IMR-90 (cell line): ENCODE data around the gene ALDOC. TPM values are rescaled to one million over a fixed set of nuclear protein-coding genes. Genes with fewer than 3 reads are reported as not detected.
A peak's percentile ranks its signal among the peaks of the same experiment; 100 is the strongest.

Experiments
- ATAC-seq: fragments of 200-7000 bp; cut with Tn5 transposase; 2 replicates; pipeline ENCODE4 v1.9.1; 2020; ENCODE audit warnings: low read depth, mild to moderate bottlenecking, moderate library complexity
- BruUV-seq: library from RNA; stranded (reverse); fragments of 400-500 nt; replicated peaks from 2 replicates; lab custom pipeline; 2021; lab: Mats Ljungman, UMichigan
- CTCF ChIA-PET: fragments of 300-600 bp; formaldehyde crosslinking; extraction: SDS; loops from one replicate; lab custom pipeline; 2021; ENCODE audit warnings: antibody characterized with exemption; lab: Yijun Ruan, JAX
- POLR2A ChIA-PET: fragments of 300-600 bp; sonication (Branson Sonifier 250); formaldehyde crosslinking; loops from one replicate; lab custom pipeline; 2022; ENCODE audit warnings: antibody characterized with exemption; ENCODE audit not compliant: unreplicated experiment; lab: Charles Lee
- DNase-seq: peaks from one replicate; pipeline ENCODE4 v3.0.0; 2013
- H2AFZ ChIP-seq: replicated peaks from 2 replicates; pipeline ENCODE3; 2013; ENCODE audit warnings: low read length, mild to moderate bottlenecking; ENCODE audit not compliant: poor library complexity
- H2AK5ac ChIP-seq: 2 replicates; pipeline ENCODE4 v1.6.1; 2013; ENCODE audit warnings: low read depth, low read length, inconsistent platforms
- H2AK9ac ChIP-seq: replicated peaks from 2 replicates; pipeline ENCODE3; 2013; ENCODE audit warnings: mild to moderate bottlenecking, low read depth, low read length, moderate library complexity; ENCODE audit not compliant: poor library complexity
- H2BK120ac ChIP-seq: 2 replicates; pipeline ENCODE4 v1.6.1; 2013; ENCODE audit warnings: low read depth, low read length, inconsistent platforms
- H2BK15ac ChIP-seq: 3 replicates; pipeline ENCODE4 v1.6.1; 2013; ENCODE audit warnings: low read depth, low read length, inconsistent platforms
- H2BK20ac ChIP-seq: 2 replicates; pipeline ENCODE4 v1.6.1; 2013; ENCODE audit warnings: low read depth, mild to moderate bottlenecking, inconsistent platforms, low read length, moderate library complexity
- H2BK5ac ChIP-seq: 2 replicates; pipeline ENCODE4 v1.6.1; 2013; ENCODE audit warnings: mild to moderate bottlenecking, low read depth, low read length, inconsistent platforms; ENCODE audit not compliant: poor library complexity, severe bottlenecking
- H3K14ac ChIP-seq: replicated peaks from 2 replicates; pipeline ENCODE4 v1.6.1; 2013; ENCODE audit warnings: low read depth, low read length, inconsistent platforms
- H3K18ac ChIP-seq: 2 replicates; pipeline ENCODE4 v1.6.1; 2013; ENCODE audit warnings: low read depth, low read length, control low read depth
- H3K23ac ChIP-seq: 2 replicates; pipeline ENCODE4 v1.6.1; 2013; ENCODE audit warnings: low read depth, low read length, inconsistent platforms
- H3K27ac ChIP-seq: 2 replicates; pipeline ENCODE4 v1.5.1; 2013; ENCODE audit warnings: mild to moderate bottlenecking, control low read depth, low read length; ENCODE audit not compliant: insufficient read depth
- H3K27me3 ChIP-seq: 2 replicates; pipeline ENCODE4 v1.6.1; 2013; ENCODE audit warnings: low read length; ENCODE audit not compliant: control insufficient read depth, insufficient read depth
- H3K36me3 ChIP-seq: 2 replicates; pipeline ENCODE4 v1.6.1; 2013; ENCODE audit warnings: low read length, mixed read lengths; ENCODE audit not compliant: control insufficient read depth, insufficient read depth
- H3K4ac ChIP-seq: 2 replicates; pipeline ENCODE4 v1.6.1; 2013; ENCODE audit warnings: low read depth, low read length, inconsistent platforms
- H3K4me1 ChIP-seq: 2 replicates; pipeline ENCODE4 v1.6.1; 2013; ENCODE audit warnings: low read length, mixed read lengths; ENCODE audit not compliant: control insufficient read depth, insufficient read depth
- H3K4me2 ChIP-seq: 2 replicates; pipeline ENCODE4 v1.6.1; 2013; ENCODE audit warnings: low read depth, mild to moderate bottlenecking, control low read depth, low read length, moderate library complexity
- H3K4me3 ChIP-seq: 2 replicates; pipeline ENCODE4 v1.5.1; 2013; ENCODE audit warnings: low read depth, mild to moderate bottlenecking, control low read depth, low read length, moderate library complexity; ENCODE audit not compliant: insufficient read depth
- H3K56ac ChIP-seq: 2 replicates; pipeline ENCODE4 v1.6.1; 2013; ENCODE audit warnings: low read length, inconsistent platforms; ENCODE audit not compliant: insufficient read depth; ENCODE audit errors: extremely low read depth
- H3K79me1 ChIP-seq, 2 experiments: 2 replicates each; pipeline ENCODE4 v1.6.1; 2013; ENCODE audit warnings: low read length in 2 of 2, inconsistent platforms in 1 of 2, low read depth in 1 of 2
- H3K9ac ChIP-seq: 2 replicates; pipeline ENCODE4 v1.6.1; 2013; ENCODE audit warnings: low read depth, low read length, control low read depth
- H3K9me1 ChIP-seq: 2 replicates; pipeline ENCODE4 v1.6.1; 2013; ENCODE audit warnings: low read length, inconsistent platforms; ENCODE audit not compliant: insufficient read depth
- H3K9me3 ChIP-seq: 2 replicates; pipeline ENCODE4 v1.6.1; 2013; ENCODE audit warnings: low read length; ENCODE audit not compliant: control insufficient read depth, insufficient read depth
- H4K20me1 ChIP-seq: 2 replicates; pipeline ENCODE4 v1.6.1; 2013; ENCODE audit warnings: low read length, inconsistent platforms; ENCODE audit not compliant: insufficient read depth
- H4K5ac ChIP-seq: 2 replicates; pipeline ENCODE4 v1.6.1; 2013; ENCODE audit warnings: mild to moderate bottlenecking, low read depth, low read length, control low read depth
- H4K8ac ChIP-seq, 2 experiments: 2 replicates each; pipeline ENCODE4 v1.6.1; 2013; ENCODE audit warnings: low read depth in 2 of 2, low read length in 2 of 2, control low read depth in 1 of 2, inconsistent platforms in 1 of 2
- H4K91ac ChIP-seq: 2 replicates; pipeline ENCODE4 v1.6.1; 2013; ENCODE audit warnings: low read depth, low read length, inconsistent platforms; ENCODE audit not compliant: insufficient read depth
- CEBPB ChIP-seq: IDR thresholded peaks from 2 replicates; pipeline ENCODE4 v1.6.1; 2012; ENCODE audit warnings: low read depth, low read length, improper control_type of control experiment
- CHD1 ChIP-seq: IDR thresholded peaks from 2 replicates; pipeline ENCODE4 v1.6.1; 2012; ENCODE audit warnings: low read depth, low read length, improper control_type of control experiment
- CTCF ChIP-seq: conservative IDR thresholded peaks from 2 replicates; pipeline ENCODE4 v1.5.1; 2012; ENCODE audit warnings: mild to moderate bottlenecking, low read depth, low read length, improper control_type of control experiment
- ELK1 ChIP-seq: fragments of 150-350 bp; IDR thresholded peaks from 2 replicates; pipeline ENCODE4 v1.6.1; 2016; ENCODE audit warnings: low read depth, mild to moderate bottlenecking, low read length, moderate library complexity, borderline replicate concordance
- FOS ChIP-seq: fragments of 150-350 bp; IDR thresholded peaks from 2 replicates; pipeline ENCODE4 v1.6.1; 2016; ENCODE audit warnings: low read depth, low read length
- MAZ ChIP-seq: IDR thresholded peaks from 2 replicates; pipeline ENCODE4 v1.6.1; 2012; ENCODE audit warnings: low read depth, mild to moderate bottlenecking, low read length, improper control_type of control experiment, moderate library complexity, borderline replicate concordance
- MXI1 ChIP-seq: IDR thresholded peaks from 2 replicates; pipeline ENCODE4 v1.6.1; 2012; ENCODE audit warnings: low read depth, mild to moderate bottlenecking, low read length, moderate library complexity, borderline replicate concordance
- NFE2L2 ChIP-seq: fragments of 150-350 bp; IDR thresholded peaks from 2 replicates; pipeline ENCODE4 v1.6.1; 2016; ENCODE audit warnings: low read depth, mild to moderate bottlenecking, low read length
- POLR2A ChIP-seq: IDR thresholded peaks from 2 replicates; pipeline ENCODE4 v1.6.1; 2012; ENCODE audit warnings: mild to moderate bottlenecking, low read depth, low read length
- RAD21 ChIP-seq: IDR thresholded peaks from 2 replicates; pipeline ENCODE4 v1.6.1; 2012; ENCODE audit warnings: low read length, improper control_type of control experiment
- RCOR1 ChIP-seq: IDR thresholded peaks from 2 replicates; pipeline ENCODE4 v1.6.1; 2012; ENCODE audit warnings: mild to moderate bottlenecking, low read length, improper control_type of control experiment; ENCODE audit not compliant: insufficient replicate concordance
- RFX5 ChIP-seq: IDR thresholded peaks from 2 replicates; pipeline ENCODE4 v1.8.0; 2012; ENCODE audit warnings: low read depth, mild to moderate bottlenecking, low read length, moderate library complexity
- SMC3 ChIP-seq: fragments of 150-350 bp; IDR thresholded peaks from 2 replicates; pipeline ENCODE4 v1.6.1; 2016; ENCODE audit warnings: low read depth, mild to moderate bottlenecking, antibody characterized with exemption, low read length, moderate library complexity
- USF2 ChIP-seq: fragments of 150-350 bp; IDR thresholded peaks from 2 replicates; pipeline ENCODE4 v1.6.1; 2017; ENCODE audit warnings: mild to moderate bottlenecking, antibody characterized with exemption, low read length, low read depth
- WGBS, 2 experiments: methylation state at CpG; one replicate each; pipeline versions ENCODE4 v1.1.5 to v1.1.7; 2013; ENCODE audit warnings: missing lambda C conversion rate in 2 of 2; ENCODE audit not compliant: insufficient read length in 1 of 2; ENCODE audit errors: extremely low coverage in 2 of 2; 5-methylcytosine and 5-hydroxymethylcytosine counted together
- dilution Hi-C: fragments of 300-500 bp; cut with HindIII; formaldehyde crosslinking; loops from one replicate; pipeline ENCODE4 v1.14.3; 2018; ENCODE audit warnings: low sequenced_read_pairs; ENCODE audit not compliant: unreplicated experiment
- in situ Hi-C: fragments of 300-500 bp; cut with MboI; formaldehyde crosslinking; loops from 3 replicates; pipeline ENCODE4 v1.14.3; 2019; ENCODE audit warnings: low sequenced_read_pairs, inconsistent platforms, mixed read lengths
- intact Hi-C: fragments of 100-400 bp; cut with micrococcal nuclease; formaldehyde crosslinking; loops from 2 replicates; pipeline ENCODE4 v1.10.0; 2022
- polyA plus RNA-seq, 3 experiments: library from polyadenylated mRNA; depleted of rRNA; stranded (reverse); fragments of >200 nt; gene quantifications; 2 replicates each; pipeline ENCODE4 v1.2.3, GENCODE V29; 2012; ENCODE audit warnings: low replicate concordance in 1 of 3
- total RNA-seq: library from RNA; depleted of rRNA; stranded (reverse); fragments of >200 nt; gene quantifications from 2 replicates; pipeline ENCODE4 v1.2.3, GENCODE V29; 2012

Gene ALDOC
- total and polyA plus RNA-seq, 2 of the 4 experiments (the other 2 are of a cell fraction): 47.0 to 69.7 TPM

GRCh38 chr17:28613931-28614381 is 37.3 kb upstream of the ALDOC start, which contains the start of gene RSKR:
RSKR (minus strand) TSS chr17:28614185; CDS start chr17:28614161, 24 bp downstream.
- dilution Hi-C loops (no loop called here), intact Hi-C loops (loop anchor here (1.0 kb wide), 1 partner anchor 120 kb away; no protein-coding TSS in a partner anchor), in situ Hi-C loops (loop anchor here (10.0 kb wide), 1 partner anchor 119 kb away; no protein-coding TSS in a partner anchor)
- H2BK120ac ChIP-seq: no peak within 1 kb of the TSS
- H3K27me3 ChIP-seq: no peaks in the 10 kb centered on the region
- TF ChIP-seq RCOR1 (no peak), CHD1 (no peak), CEBPB (no peak), RFX5 (no peak), SMC3 (no peak), MAZ (no peak), FOS (no peak), POLR2A (no peak), USF2 (no peak), MXI1 (no peak), NFE2L2 (no peak), CTCF (no peak), ELK1 (no peak), RAD21 (no peak)
- H2AK9ac ChIP-seq: peak within 1 kb of the TSS; percentile 33
- H3K23ac ChIP-seq: no peak within 1 kb of the TSS
- H3K18ac ChIP-seq: no peak within 1 kb of the TSS
- H2AK5ac ChIP-seq: no peak within 1 kb of the TSS
- ChIA-PET POLR2A (no interaction called here), CTCF (no interaction called here)
- no peak within 1 kb of the TSS for H2AFZ ChIP-seq
- H4K91ac ChIP-seq: no peak within 1 kb of the TSS
- H3K79me1 ChIP-seq: no peaks in the 10 kb centered on the region
- no TSS peak for BruUV-seq
- no peaks in the 10 kb centered on the region for H3K4me1 ChIP-seq
- H3K9me3 ChIP-seq: no peaks in the 10 kb centered on the region
- no CpG with 5 or more reads among the region's 5 CpGs for WGBS, 2 experiments
- H3K4me3 ChIP-seq: no peak within 1 kb of the TSS
- no peaks in the 10 kb centered on the region for H3K9me1 ChIP-seq
- DNase-seq (no peak), ATAC-seq (peak; percentile 24; the same call in 1 of the 2 replicates)
- peaks cover 8% of the 10 kb centered on the region; the same call in 1 of the 2 replicates for H4K20me1 ChIP-seq
- no peak within 1 kb of the TSS for H3K14ac ChIP-seq
- no peak within 1 kb of the TSS for H2BK5ac ChIP-seq
- H3K27ac ChIP-seq: no peak within 1 kb of the TSS
- no peak within 1 kb of the TSS for H4K5ac ChIP-seq
- no peak within 1 kb of the TSS for H3K56ac ChIP-seq
- no peak within 1 kb of the TSS for H3K4ac ChIP-seq
- no peak within 1 kb of the TSS for H4K8ac ChIP-seq
- H3K36me3 ChIP-seq: peaks cover 46% of the 10 kb centered on the region
- H2BK15ac ChIP-seq: no peak within 1 kb of the TSS
- no peak within 1 kb of the TSS for H3K9ac ChIP-seq
- H2BK20ac ChIP-seq: no peak within 1 kb of the TSS
- no peak within 1 kb of the TSS for H3K4me2 ChIP-seq
